HG02943 (cell line): ENCODE results near the gene FCHSD2.
"Not testable (repeated sequence)": the region's sequence is repeated elsewhere in the genome, so short reads cannot be mapped to it uniquely, and the experiment has no call there.

Experiments
- ATAC-seq: cut with Tn5 transposase; IDR thresholded peaks from one replicate; pipeline ENCODE4 v1.9.1; 2021; ENCODE audit warnings: mild to moderate bottlenecking, low read depth, moderate library complexity; ENCODE audit not compliant: unreplicated experiment

FCHSD2 gene

DNA sequence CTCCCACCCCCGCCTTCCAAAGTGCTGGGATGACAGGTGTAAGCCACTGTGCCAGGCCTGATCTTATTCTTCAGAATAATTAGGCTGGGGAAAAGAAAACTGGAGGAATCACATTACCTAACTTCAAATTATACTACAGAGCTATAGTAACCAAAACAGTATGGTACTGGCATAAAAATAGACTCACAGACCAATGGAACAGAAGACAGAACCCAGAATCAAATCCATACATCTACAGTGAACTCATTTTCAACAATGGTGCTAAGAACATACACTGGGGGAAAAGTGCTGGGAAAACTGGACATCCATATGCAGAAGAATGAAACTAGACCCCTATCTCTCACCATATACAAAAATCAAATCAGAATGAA lies 165.6 kb downstream of the FCHSD2 start:
- not testable (repeated sequence) for ATAC-seq

DNA sequence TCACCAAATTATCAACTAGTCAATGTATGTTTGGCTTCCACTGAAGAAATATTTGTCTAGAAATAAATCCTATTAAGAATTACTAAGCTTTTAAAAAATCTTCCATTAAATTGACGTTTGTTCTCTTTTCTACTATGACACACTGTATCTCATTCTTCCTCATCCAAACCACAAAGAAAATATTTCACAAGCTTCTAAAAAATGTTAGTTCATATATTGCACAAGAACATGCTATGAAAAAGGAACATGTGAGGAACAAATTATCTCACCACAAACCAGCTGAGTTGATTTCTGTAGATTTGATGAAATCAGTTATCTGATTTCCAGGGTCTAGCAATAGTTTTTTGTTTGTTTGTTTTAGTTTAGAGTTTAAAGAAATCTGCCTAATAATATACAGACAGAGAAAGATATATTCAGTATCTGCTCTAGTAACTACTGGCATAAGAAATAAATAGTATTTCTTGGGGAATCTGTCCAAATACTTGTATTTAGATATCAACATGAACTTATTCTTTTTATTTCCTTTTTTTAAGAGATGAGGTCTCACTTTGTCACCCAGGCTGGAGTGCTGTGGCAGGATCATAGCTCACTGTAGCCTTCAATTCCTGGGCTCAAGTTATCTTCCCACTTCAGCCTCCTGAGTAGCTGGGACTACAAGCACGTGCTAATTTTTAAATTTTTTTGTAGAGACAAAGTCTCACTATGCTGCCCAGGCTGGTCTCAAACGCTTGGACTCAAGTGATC lies 166.2 kb downstream of the FCHSD2 start:
- ATAC-seq = no peak

DNA sequence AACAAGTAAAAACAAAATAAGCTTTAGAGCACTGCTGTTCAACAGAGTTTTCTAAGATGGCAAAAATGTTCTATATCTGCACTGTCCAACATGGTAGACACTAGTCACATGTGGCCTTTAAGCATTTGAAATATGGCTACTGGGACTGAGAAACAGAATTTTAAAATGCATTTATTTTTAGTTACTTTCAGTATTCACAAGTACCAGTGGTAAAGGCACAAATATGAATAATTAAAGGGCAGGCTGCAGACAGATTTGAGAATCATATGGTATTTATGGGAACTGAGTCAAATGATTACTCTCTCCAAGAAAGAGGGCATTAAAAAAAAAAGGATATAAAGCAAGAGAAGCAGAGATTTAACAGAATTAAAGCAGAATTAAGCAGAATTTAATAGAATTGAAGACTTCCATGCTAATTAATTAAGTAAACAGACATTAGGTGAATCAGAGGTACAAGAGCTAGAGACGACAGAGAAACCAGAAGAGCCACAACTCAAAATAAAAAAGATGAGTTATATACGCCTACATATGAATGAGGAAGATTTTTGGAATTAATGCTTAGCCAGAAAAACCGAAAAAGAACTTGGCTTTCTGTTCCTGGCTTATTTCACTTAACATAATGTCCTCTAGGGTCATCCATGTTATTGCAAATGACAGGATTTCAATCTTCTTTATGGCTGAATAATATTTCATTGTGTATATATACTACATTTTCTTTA lies 167.5 kb downstream of the FCHSD2 start:
- no peak for ATAC-seq

DNA sequence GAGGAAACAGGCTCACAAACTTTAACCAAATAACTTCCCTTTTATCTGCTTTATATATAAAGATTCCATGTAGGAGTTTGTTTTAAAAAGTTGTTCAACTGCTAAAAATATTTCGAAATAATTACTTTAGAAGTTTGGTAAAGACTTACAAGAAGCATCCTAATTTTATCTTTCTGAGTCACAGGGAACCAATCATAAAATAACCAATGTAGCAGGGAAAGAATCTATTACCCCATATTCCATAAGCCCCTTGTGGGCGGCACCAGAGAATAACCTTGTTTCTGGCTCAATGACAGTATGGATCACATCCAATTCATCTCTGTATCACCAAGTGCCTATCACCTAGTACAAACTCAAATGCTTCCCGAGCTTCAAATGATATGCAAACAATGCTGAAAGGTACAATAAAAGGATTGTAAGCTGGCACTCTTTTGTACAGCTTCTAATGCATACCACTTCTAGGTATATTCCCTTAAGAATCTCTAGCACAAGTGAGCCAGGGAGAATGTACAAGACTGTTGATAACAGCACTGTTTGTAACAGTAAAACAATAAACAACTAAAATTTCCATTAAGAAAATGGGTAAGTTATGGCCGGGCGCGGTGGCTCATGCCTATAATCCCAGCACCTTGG lies 169.5 kb downstream of the FCHSD2 start:
- ATAC-seq = no peak

DNA sequence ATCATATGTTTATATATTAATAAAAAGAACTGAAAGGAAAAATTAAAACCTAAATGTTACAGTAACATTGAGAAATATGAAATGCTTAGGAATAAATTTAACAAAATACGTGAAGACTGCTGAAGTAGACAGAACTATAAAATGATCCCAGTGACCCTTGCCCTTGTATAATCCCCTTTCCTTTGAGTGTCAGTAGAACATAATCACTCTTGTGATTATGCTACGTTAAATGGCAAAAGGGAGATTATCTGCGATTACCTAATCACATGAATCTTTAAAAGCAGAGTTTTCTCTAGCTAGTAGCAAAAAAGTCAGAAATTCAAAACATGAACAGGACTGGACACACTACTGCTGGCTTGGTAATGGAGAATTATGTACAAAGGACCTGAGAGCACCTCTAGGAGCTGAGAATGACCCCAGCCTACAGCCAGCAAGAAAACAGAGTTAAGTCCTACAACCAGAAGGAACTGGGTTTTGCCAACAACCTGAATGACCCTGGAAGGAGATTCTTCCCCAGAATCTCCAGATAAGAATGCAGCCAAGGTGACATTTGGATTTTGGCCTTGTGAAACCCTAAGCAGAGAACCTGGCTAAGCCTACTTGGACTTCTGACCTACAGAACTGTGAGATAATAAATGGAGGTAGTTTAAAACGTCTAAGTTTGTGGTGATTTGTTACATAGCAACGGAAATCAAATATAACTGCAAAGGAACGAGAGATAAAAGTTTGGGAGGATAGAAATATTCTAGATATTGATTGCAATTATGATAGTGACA lies 170.7 kb downstream of the FCHSD2 start:
- ATAC-seq = no peak

DNA sequence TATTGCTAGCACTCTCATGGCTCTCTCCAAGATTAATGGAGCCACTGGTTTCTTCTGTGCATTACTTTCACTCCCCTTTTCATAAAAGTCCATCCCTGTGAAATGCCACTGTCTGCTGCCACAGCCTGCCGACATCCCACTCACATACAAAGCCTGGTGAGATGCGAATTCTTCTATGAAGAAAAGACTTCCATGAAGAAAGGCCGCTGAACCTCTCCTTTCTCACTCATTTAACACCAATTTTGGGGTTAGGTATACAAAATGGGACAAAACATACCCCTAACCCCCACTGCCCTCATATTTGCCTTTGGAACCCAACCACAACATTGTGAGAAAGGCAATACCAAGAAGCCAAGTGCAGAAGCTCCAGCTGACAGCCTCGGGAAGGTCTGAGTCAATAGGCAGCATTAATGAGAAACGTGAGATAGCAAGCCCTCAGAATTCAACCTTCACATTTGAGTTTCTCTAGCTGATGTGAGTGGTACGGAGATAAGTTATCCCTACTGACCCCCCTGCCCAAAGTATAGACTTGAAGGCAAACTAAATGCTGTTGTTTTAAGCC lies 171.5 kb downstream of the FCHSD2 start:
- no peak for ATAC-seq

DNA sequence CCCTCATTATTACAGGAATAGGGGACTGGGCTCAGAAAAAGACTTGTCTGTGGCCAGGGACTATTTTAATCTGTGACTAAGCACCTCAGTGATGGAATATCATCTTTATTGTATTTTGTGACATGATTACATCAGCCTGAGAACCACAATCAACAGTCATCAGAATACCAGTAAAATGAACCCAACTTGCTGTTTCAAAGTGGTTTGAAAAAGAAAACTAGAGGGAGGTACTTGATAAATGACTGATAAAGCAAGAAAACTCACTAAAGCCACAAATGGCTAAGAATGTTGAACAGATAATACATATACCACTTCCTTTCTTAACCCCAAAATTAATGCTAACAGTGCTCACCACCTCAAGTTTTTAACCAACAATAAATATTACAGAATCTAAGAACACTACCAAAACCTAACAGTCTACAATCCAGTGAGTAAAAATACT lies 172.2 kb downstream of the FCHSD2 start:
- ATAC-seq = peak; percentile 54

DNA sequence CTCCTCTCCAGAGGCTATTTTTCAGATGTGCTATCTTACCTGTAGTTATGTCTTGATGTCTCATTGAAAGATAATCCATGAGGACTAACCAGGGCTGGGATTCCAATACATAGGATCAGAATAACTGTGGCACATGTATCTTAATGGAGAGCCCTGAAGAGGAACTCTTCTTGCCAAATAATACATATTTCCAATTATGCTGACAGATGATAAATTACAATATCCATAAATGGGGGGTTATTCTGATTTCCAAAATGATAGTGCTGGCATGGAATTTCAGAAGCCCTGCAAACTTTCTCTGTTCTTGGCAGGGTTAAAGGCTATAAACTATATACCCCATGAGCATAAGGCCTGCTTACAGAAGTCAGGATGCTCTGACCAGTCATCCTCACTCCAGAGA lies 173.7 kb downstream of the FCHSD2 start:
- no peak for ATAC-seq

DNA sequence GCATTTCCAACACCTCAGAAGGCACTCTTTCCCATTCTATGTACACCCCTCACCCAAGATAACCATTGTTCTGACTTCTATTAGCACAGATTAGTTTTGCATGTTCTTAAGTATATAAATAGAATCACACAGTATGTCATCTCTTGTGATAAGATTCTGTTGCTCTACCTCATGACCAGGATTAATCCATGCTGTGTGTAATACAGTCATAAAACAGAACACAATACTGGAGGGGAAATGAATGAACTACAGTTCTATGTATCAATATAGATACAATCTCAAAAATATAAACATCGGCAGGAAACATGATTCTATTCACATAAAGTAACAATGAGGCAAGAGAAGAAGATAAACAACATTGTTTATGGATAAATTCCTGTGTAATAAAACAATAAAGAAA lies 176.4 kb downstream of the FCHSD2 start:
- ATAC-seq = no peak

DNA sequence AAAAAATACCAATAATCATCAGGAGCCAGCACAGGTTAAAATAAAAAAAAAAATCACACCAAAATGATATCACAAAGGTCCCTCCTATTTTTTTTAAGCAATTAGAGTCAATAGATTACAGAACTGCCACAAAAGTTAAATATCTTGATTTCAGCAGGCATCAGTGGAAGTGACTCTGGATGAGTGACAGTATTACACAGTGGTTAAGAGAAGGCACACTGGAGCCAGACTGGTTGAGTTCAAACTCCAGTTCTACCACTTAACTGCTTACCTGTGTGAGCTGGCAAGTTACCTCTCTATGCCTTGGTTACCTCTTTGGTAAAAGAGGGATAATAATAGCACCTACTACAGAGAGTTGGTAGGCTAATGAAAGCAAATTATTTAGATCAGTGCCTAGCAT lies 179.4 kb downstream of the FCHSD2 start:
- no peak for ATAC-seq

DNA sequence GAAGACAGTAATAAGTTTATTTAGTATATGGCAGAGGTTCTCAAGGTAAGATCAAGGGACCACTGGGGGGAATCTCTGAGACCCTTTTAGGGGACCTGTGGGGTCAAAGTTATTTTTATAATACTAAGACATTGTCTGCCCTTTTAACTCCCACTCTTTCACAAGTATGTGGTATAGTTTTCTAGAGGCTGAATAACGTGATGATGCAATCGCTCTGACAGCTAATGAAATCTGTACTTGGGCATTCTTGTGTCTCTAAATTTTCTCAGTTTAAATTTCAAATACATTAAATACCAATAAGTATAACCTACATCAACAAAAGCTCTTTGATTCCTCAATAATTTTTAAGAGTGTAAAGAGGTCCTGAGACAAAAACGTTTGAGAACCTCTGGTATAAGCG lies 180.0 kb downstream of the FCHSD2 start:
- no peak for ATAC-seq

DNA sequence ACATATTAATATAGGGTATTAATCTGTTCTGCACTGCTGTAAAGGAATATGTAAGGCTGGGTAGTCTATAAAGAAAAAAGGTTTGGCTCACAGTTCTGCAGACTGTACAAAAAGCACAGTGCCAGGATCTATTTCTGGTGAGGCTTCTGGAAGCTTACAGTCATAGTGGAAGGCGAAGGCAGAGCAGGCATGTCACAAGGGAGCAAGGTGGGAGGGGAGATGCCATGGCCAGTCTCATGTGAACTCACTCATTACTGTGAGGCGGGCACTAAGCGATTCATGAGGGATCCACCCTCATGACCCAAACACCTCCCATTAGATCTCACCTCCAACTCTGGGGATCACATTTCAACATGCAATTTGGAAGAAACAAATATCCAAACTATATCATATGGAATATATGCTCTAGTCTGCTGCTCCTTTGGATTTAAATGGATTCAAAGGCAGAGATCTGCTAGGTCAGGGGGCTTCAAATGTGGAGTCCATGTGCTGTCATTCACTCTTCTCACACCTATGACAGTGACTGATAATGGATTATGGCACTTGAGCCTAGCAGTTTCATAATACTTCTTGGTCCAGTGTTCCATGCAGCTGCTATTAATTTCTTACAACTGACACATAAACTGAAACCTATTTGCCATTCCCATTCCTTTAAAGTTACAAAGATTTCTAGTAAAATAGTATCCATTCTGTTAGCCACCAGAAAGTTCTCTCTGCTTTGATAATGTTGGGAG lies 182.0 kb downstream of the FCHSD2 start:
- ATAC-seq = no peak

DNA sequence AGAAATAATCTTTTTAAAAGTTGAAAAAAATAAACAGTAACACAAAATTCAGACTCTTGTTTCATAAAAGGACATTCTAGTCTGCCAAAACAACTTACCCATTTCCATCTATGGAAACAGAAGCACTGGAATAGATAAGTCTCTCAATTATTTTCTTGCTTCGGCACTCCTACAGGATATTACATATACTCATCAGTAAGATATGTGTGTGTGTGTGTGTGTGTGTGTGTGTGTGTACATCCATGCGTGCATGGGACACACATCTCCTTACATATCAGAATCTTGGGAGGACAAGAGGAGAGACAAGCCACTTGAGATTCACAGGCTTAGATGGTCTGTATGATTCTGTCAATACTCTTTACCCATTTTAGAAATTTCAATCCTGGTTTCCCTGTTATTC lies 183.3 kb downstream of the FCHSD2 start:
- ATAC-seq = no peak

DNA sequence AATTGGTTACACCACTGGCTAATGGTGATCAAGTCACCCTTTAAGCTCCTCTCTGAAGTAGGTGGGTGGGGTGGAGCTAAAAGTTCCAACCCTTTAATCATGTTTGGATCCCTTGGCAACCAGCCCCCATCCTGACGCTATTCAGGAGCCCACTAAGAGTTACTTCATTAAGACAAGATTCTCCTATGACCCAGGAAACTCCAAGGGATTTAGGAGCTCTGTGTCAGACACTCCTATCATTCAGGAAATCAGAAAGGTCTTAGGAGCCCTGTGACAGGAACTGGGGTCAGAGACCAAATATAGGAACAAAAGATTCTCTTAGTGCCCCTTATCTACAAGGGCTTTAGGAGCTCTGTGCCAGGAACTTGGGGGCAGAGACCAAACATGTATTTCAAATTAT lies 186.7 kb downstream of the FCHSD2 start:
- ATAC-seq = no peak

DNA sequence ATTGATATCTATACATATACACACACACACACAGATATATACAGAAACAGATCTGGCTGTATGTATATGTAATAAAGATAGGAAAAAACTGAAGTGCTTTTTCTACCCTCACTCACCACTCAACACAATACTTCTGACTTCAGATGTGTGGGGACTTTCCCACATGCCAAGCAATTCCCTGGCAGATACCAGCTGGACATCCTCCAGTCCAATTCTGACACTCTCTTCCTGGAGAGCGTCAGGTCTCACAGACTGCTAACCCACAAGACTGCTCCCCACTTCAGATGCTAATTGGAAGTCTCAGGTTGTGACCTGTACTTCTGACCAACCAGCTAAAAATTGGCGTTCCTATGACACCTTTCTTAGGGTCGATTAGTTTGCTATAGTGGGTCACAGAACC lies 187.3 kb downstream of the FCHSD2 start:
- no peak for ATAC-seq

DNA sequence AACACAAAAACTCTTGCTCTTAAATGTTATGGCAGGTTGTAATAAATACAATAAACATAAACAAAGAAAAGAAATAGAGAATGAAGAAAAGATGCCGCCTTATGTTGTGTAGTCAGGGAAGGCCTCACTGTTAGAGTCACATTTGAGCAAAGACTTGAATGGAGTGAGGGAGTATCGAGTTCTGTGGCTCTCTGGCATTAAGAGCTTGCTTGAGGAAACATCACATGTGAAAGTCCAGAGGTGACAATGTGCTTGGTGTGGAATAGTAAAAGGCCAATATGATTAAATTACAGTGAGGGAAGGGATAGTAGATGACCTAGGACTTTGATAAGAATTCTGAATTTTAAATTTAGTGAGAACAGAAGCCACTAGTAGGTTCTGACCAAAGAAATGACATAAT lies 188.5 kb downstream of the FCHSD2 start:
- ATAC-seq = no peak

DNA sequence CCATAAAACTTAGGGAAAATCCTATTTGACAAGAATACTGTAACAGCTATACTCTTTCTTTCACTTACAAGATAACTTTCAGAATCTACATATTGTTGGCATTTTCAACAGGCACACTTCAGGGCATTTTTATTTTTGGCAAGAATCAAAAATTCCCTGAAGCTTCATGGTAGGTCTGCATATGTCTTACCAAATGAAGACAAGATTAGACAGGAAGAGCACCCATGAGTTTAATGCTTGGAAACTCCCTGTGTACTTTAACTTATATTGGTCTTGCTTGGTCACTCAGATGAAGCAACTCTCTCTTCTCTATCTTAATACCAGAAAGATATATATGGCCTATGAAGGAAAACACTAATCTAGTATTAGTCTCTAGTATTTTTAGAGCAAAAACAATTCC lies 190.2 kb downstream of the FCHSD2 start:
- ATAC-seq = no peak

DNA sequence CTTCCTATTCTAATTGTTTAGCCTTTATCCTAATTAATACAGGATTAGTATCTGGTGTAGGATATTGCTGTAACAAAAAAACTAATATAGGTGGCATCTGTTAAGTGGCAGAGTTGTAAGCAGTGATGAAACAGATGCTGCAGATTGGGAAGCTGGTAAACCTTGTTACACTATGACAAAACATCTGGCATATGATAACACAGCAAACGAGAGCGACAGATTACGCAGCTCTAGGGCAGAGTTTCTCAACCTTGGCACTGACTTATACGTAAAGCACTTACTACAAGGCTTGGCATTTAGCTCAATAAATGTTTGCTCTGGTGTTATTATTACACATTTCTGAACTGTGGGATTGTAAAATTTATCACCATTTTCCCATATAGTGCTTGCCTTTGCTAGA lies 190.9 kb downstream of the FCHSD2 start:
- no peak for ATAC-seq

DNA sequence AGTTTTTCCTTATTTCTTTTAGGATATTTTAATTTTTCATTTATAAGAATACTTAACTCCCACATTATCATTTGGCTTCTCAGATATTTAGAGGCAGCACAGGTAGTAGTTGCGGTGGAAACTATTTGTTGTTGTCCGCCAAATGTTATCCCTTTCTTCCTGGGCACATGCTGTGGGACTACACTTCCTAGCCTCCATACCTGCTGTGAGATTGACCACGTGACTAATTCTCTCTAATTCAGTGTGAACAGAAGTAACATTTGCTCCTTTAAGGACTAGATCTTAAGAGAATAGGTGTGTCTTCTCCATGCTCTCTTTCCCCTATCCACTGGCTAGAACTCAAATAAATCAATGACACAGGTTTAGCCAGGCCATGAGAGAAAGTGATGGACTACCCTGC lies 191.4 kb downstream of the FCHSD2 start:
- ATAC-seq = no peak

DNA sequence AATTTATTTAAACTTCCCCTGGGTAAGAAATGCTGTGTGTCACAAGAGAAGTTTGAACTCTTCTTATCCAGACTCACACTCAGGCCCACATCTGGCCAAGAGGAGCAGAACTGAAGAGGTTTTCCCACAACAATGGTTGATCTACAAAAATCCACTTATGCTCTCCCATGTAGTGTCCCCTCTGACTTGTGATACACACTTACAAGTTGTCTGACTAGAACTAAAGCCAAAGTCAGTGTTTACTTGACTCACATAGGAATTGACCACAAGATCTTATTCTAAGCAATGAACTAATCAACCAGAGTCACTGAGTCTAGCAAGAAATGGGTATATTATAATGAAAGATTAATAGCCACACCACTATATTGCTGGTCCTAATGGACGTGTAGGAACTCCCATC lies 194.9 kb downstream of the FCHSD2 start:
- no peak for ATAC-seq
